ENCODE measurements around the gene BABAM2.

DNA sequence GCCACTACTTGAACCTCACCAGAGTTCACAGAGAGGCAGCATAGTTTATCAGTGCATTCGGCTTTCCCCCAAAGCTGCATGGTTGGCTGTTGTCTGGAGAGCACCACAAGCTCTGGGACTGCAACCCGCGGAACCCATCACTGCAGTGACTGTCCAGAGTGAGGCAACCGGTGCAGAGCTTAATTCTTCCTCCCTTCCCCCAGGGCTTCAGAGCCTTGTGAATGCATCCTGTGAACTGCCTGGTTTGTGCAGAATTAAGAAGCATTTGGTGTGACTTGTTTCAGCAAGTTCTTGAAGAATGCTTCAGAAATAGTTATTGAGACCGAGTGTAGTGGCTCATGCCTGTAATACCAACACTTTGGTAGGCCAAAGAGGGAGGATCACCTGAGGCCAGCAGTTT lies 402.9 kb downstream of the BABAM2 start:
- TF ChIP-seq, protein P1, sequence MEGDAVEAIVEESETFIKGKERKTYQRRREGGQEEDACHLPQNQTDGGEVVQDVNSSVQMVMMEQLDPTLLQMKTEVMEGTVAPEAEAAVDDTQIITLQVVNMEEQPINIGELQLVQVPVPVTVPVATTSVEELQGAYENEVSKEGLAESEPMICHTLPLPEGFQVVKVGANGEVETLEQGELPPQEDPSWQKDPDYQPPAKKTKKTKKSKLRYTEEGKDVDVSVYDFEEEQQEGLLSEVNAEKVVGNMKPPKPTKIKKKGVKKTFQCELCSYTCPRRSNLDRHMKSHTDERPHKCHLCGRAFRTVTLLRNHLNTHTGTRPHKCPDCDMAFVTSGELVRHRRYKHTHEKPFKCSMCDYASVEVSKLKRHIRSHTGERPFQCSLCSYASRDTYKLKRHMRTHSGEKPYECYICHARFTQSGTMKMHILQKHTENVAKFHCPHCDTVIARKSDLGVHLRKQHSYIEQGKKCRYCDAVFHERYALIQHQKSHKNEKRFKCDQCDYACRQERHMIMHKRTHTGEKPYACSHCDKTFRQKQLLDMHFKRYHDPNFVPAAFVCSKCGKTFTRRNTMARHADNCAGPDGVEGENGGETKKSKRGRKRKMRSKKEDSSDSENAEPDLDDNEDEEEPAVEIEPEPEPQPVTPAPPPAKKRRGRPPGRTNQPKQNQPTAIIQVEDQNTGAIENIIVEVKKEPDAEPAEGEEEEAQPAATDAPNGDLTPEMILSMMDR (IDR thresholded peaks at IDR 0.05), result no peak
- no peak for TF ChIP-seq POLR2A (IDR thresholded peaks at IDR 0.05)
